ENCODE measurements around the gene EPS8L3.

The EPS8L3 gene

GRCh38 chr1:109722908-109723691, 40.6 kb downstream of the EPS8L3 start:
- in situ Hi-C loops (cut with HindIII; ENCODE audit: low pct_ligation_motif_present, low sequenced_read_pairs), result no loop called here
- no peak for DNase-seq
- Histone ChIP-seq H3K27me3 (replicated peaks) (no peaks in the 10 kb centered on the region), H3K4me3 (ENCODE audit: low read depth, low read length) (no peak overlapping the region), H3K36me3 (replicated peaks) (no peaks in the 10 kb centered on the region), H3K27ac (no peak overlapping the region)
- TF ChIP-seq, protein P1, sequence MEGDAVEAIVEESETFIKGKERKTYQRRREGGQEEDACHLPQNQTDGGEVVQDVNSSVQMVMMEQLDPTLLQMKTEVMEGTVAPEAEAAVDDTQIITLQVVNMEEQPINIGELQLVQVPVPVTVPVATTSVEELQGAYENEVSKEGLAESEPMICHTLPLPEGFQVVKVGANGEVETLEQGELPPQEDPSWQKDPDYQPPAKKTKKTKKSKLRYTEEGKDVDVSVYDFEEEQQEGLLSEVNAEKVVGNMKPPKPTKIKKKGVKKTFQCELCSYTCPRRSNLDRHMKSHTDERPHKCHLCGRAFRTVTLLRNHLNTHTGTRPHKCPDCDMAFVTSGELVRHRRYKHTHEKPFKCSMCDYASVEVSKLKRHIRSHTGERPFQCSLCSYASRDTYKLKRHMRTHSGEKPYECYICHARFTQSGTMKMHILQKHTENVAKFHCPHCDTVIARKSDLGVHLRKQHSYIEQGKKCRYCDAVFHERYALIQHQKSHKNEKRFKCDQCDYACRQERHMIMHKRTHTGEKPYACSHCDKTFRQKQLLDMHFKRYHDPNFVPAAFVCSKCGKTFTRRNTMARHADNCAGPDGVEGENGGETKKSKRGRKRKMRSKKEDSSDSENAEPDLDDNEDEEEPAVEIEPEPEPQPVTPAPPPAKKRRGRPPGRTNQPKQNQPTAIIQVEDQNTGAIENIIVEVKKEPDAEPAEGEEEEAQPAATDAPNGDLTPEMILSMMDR (IDR thresholded peaks at IDR 0.05; ENCODE audit: low read depth, low read length, missing control alignments), result no peak

GRCh38 chr1:109721971-109722370, 41.8 kb downstream of the EPS8L3 start:
- in situ Hi-C loops (cut with HindIII; ENCODE audit: low pct_ligation_motif_present, low sequenced_read_pairs), result no loop called here
- DNase-seq, result no peak
- H3K36me3 ChIP-seq (replicated peaks), result no peaks in the 10 kb centered on the region
- TF ChIP-seq, protein P1 (IDR thresholded peaks at IDR 0.05; ENCODE audit: low read depth, low read length, missing control alignments), result no peak
- no peak overlapping the region for H3K27ac ChIP-seq
- no peaks in the 10 kb centered on the region for H3K27me3 ChIP-seq (replicated peaks)
- no peak overlapping the region for H3K4me3 ChIP-seq (ENCODE audit: low read depth, low read length)

GRCh38 chr1:109721042-109721441, 42.7 kb downstream of the EPS8L3 start:
- no peak for DNase-seq
- Histone ChIP-seq H3K27me3 (replicated peaks) (no peaks in the 10 kb centered on the region), H3K4me3 (ENCODE audit: low read depth, low read length) (no peak overlapping the region), H3K36me3 (replicated peaks) (no peaks in the 10 kb centered on the region), H3K27ac (no peak overlapping the region)
- in situ Hi-C loops (cut with HindIII; ENCODE audit: low pct_ligation_motif_present, low sequenced_read_pairs), result no loop called here
- TF ChIP-seq, protein P1 (IDR thresholded peaks at IDR 0.05; ENCODE audit: low read depth, low read length, missing control alignments), result no peak

DNA sequence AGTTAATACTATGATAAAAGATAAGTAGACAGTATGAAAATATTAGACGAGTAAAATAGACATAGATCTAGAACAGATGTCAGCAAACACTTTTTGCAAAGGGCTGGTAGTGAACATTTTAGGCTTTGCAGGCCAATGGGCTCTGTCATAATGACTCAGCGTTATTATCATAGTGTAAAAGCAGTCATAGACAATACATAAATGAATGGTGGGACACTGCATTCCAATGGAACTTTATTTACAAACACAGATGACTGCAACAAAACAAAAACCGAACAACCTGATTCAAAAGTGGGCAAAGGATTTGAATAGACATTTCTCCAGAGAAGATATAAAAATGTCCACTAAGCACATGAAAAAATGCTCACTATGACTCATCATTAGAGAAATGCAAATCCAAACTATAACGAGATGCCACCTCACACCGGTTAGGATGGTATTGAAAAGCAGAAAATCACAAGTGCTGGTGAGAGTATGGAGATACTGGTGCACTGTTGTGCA, 44.3 kb downstream of the EPS8L3 start:
- TF ChIP-seq, protein P1 (IDR thresholded peaks at IDR 0.05; ENCODE audit: low read depth, low read length, missing control alignments), result no peak
- no peak overlapping the region for H3K4me3 ChIP-seq (ENCODE audit: low read depth, low read length)
- DNase-seq, result peak; percentile 25
- no peaks in the 10 kb centered on the region for H3K27me3 ChIP-seq (replicated peaks)
- H3K27ac ChIP-seq, result peak overlapping the region; percentile 52
- in situ Hi-C loops (cut with HindIII; ENCODE audit: low pct_ligation_motif_present, low sequenced_read_pairs), result no loop called here
- H3K36me3 ChIP-seq (replicated peaks), result no peaks in the 10 kb centered on the region

GRCh38 chr1:109718495-109718894, 45.2 kb downstream of the EPS8L3 start:
- TF ChIP-seq, protein P1 (IDR thresholded peaks at IDR 0.05; ENCODE audit: low read depth, low read length, missing control alignments), result no peak
- Histone ChIP-seq H3K27ac (no peak overlapping the region), H3K4me3 (ENCODE audit: low read depth, low read length) (no peak overlapping the region), H3K27me3 (replicated peaks) (no peaks in the 10 kb centered on the region), H3K36me3 (replicated peaks) (no peaks in the 10 kb centered on the region)
- DNase-seq, result no peak
- in situ Hi-C loops (cut with HindIII; ENCODE audit: low pct_ligation_motif_present, low sequenced_read_pairs), result no loop called here

All from brain microvascular endothelial cell (primary cell).